Astrocyte of the spinal cord (primary cell): ENCODE measurements around the gene IFNGR1.
"Not testable (repeated sequence)": the region's sequence is repeated elsewhere in the genome, so short reads cannot be mapped to it uniquely, and the experiment has no call there.

Experiments used
- DNase-seq: peaks from one replicate; pipeline ENCODE4 v3.0.0; 2011; ENCODE audit warnings: low read depth, low spot score
- H3K4me3 ChIP-seq: 2 replicates; pipeline ENCODE4 v1.5.1; 2011; ENCODE audit warnings: low read depth, mild to moderate bottlenecking, low read length, moderate library complexity
- in situ Hi-C: cut with HindIII; loops from 2 replicates; pipeline ENCODE4 v1.10.0; 2017; ENCODE audit warnings: low sequenced_read_pairs
- TF ChIP-seq, protein P1 (sequence below): IDR thresholded peaks from 2 replicates; pipeline ENCODE4 v1.5.1; 2012; ENCODE audit warnings: low read depth, mild to moderate bottlenecking, low read length, inconsistent platforms

Gene IFNGR1

DNA sequence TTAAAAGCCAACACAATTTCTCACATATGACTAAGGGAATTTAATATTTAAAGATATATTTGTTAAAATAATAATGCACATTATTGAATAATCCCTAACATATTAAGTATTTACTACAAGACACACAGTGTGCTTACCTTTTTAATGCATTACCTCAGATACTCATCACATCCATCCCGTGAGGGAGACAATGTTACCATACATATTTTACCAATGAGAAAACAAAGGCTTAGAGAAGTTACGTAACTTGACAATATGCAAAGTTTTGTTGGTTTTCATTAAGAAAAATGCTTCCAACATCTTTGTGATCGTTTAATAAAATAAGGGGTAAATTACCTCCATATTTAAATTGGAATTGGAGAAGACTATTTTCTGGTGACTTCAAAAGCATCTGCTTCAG, 4.3 kb downstream of the IFNGR1 start:
- in situ Hi-C loops: no loop called here
- H3K4me3 ChIP-seq: no peak overlapping the region
- TF ChIP-seq, protein P1, sequence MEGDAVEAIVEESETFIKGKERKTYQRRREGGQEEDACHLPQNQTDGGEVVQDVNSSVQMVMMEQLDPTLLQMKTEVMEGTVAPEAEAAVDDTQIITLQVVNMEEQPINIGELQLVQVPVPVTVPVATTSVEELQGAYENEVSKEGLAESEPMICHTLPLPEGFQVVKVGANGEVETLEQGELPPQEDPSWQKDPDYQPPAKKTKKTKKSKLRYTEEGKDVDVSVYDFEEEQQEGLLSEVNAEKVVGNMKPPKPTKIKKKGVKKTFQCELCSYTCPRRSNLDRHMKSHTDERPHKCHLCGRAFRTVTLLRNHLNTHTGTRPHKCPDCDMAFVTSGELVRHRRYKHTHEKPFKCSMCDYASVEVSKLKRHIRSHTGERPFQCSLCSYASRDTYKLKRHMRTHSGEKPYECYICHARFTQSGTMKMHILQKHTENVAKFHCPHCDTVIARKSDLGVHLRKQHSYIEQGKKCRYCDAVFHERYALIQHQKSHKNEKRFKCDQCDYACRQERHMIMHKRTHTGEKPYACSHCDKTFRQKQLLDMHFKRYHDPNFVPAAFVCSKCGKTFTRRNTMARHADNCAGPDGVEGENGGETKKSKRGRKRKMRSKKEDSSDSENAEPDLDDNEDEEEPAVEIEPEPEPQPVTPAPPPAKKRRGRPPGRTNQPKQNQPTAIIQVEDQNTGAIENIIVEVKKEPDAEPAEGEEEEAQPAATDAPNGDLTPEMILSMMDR: no peak
- DNase-seq: no peak

- no peak for DNase-seq
- in situ Hi-C loops: no loop called here
- H3K4me3 ChIP-seq: no peak overlapping the region
- TF ChIP-seq, protein P1: no peak
Observed at GRCh38 chr6:137213813-137214212, 5.4 kb downstream of the IFNGR1 start.

DNA sequence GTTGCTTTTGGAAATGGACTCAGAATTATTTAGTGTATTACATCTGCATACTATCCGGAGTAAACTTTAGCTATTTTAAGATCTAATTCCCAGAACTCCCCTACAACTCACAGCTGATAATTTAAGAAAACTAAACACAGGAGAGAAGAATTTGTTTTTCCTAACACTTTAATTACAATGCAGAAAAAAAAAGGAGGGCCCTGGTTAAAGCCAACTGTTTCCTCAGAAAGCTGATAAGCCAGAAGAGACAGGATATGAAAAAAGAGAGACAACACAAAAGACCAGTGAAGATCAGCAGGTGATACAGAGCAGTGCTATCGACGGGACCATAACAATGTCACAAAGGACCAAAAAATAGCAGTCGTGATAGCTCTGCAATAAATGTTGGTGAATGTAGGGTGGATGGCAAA, 5.8 kb downstream of the IFNGR1 start:
- in situ Hi-C loops: no loop called here
- no peak for DNase-seq
- H3K4me3 ChIP-seq: no peak overlapping the region
- TF ChIP-seq, protein P1: no peak

DNA sequence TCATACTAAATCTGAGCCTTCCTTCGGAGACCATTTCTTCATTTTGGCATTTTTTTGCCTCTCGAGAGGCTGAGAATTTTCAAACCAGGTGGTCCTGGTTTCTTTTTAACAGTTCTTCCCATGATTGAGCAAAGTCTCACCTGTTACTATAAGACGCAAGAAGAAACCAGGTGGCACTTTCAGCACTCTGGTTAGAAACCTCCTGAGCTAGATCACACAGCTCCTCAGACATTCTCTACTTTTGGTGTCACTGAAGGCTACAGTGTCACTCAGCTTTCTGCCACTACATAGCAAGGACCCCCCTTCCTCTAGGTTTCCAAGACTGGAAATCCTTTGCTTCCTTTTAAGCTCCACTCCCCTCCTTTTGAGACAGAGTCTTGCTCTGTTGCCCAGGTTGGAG, 7.3 kb downstream of the IFNGR1 start:
- in situ Hi-C loops: no loop called here
- no peak overlapping the region for H3K4me3 ChIP-seq
- TF ChIP-seq, protein P1: no peak
- no peak for DNase-seq

DNA sequence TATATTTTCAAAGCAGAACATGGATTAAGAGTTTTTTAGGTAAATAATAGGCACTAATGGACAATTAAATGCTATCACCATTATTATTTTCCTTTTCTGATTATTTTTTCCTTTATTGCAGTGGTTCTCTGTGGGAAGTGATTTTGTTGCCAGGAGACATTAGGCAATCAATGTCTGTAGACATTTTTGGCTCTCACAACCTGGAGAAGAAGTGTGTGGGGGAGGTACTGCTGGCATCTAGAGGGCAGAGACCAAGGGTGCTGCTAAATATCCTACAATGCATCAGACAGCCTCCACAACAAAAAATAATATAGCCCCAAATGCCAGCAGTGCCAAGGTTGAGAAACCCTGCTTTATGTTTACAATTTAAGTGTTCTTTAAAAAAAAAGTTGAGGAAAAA, 8.3 kb downstream of the IFNGR1 start:
- TF ChIP-seq, protein P1: no peak
- no peak overlapping the region for H3K4me3 ChIP-seq
- peak; percentile 23 for DNase-seq
- in situ Hi-C loops: no loop called here

GRCh38 chr6:137208279-137208678, 10.9 kb downstream of the IFNGR1 start:
- TF ChIP-seq, protein P1: no peak
- in situ Hi-C loops: no loop called here
- no peak overlapping the region for H3K4me3 ChIP-seq
- no peak for DNase-seq

GRCh38 chr6:137207457-137207856, 11.7 kb downstream of the IFNGR1 start:
- in situ Hi-C loops, H3K4me3 ChIP-seq, DNase-seq: not testable (repeated sequence)
